Lower lobe of right lung (tissue), 2 donors: ENCODE measurements around the gene EIF2S3. TPM values are rescaled to one million over a fixed set of nuclear protein-coding genes. Genes with fewer than 3 reads are reported as not detected.
"Not testable (repeated sequence)": the region's sequence is repeated elsewhere in the genome, so short reads cannot be mapped to it uniquely, and the experiment has no call there.

Source experiments
- ATAC-seq, 2 donors: fragments of 200-7000 bp; cut with Tn5 transposase; one replicate each; pipeline ENCODE4 v1.9.1; 2020 to 2022; ENCODE audit warnings: mild to moderate bottlenecking in 2 of 2, moderate library complexity in 2 of 2
- DNase-seq: peaks from one replicate; pipeline ENCODE4 v3.0.0-alpha.2; 2020
- H3K27ac ChIP-seq: fragments of 200-600 bp; one replicate; pipeline ENCODE4 v1.8.0; 2022
- H3K27me3 ChIP-seq: fragments of 200-600 bp; one replicate; pipeline ENCODE4 v1.8.0; 2022; ENCODE audit warnings: low read depth
- H3K36me3 ChIP-seq: fragments of 200-600 bp; one replicate; pipeline ENCODE4 v1.8.0; 2022; ENCODE audit warnings: mild to moderate bottlenecking
- H3K4me1 ChIP-seq: fragments of 200-600 bp; one replicate; pipeline ENCODE4 v1.8.0; 2022
- H3K4me3 ChIP-seq: fragments of 200-600 bp; one replicate; pipeline ENCODE4 v1.8.0; 2022; ENCODE audit warnings: mild to moderate bottlenecking
- H3K9me3 ChIP-seq: fragments of 200-600 bp; one replicate; pipeline ENCODE4 v1.8.0; 2022
- CTCF ChIP-seq: fragments of 200-600 bp; IDR thresholded peaks from one replicate; pipeline ENCODE4 v1.8.0; 2022; ENCODE audit warnings: antibody characterized with exemption, mild to moderate bottlenecking
- intact Hi-C: fragments of 100-400 bp; cut with DNase I; formaldehyde crosslinking; loops from one replicate; pipeline ENCODE4 v1.11.0; 2022
- total RNA-seq: library from RNA; stranded (reverse); fragmentation: NEBNext Ultra II Directional; extraction: Animal tissue kit (Norgen Biotek cat#: 25700); gene quantifications from one replicate; pipeline ENCODE4 v1.2.1, GENCODE V29; 2021
- donor health status: DM: no; HTN: yes; CAD: no; lungs with severe emphysema.

Gene EIF2S3
- total RNA-seq, 1 donor from 2014 or later: 174 TPM

- DNase-seq (no peak), ATAC-seq (no peak)
- Histone ChIP-seq H3K27me3 (no peaks in the 10 kb centered on the region), H3K36me3 (no peaks in the 10 kb centered on the region), H3K27ac (no peak overlapping the region), H3K4me1 (no peaks in the 10 kb centered on the region), H3K9me3 (no peaks in the 10 kb centered on the region), H3K4me3 (no peak overlapping the region)
- no peak for TF ChIP-seq CTCF
- intact Hi-C loops: no loop called here
Measured at GRCh38 chrX:24027985-24028384, 26.8 kb upstream of the EIF2S3 start.

- intact Hi-C loops: no loop called here
- Histone ChIP-seq H3K9me3 (no peaks in the 10 kb centered on the region), H3K27ac (no peak overlapping the region), H3K27me3 (no peaks in the 10 kb centered on the region), H3K36me3 (no peaks in the 10 kb centered on the region), H3K4me3 (no peak overlapping the region), H3K4me1 (no peaks in the 10 kb centered on the region)
- no peak for TF ChIP-seq CTCF
- ATAC-seq: no peak
- no peak for DNase-seq
Measured at GRCh38 chrX:24030597-24030996, 24.2 kb upstream of the EIF2S3 start.

GRCh38 chrX:24034485-24034884, 20.3 kb upstream of the EIF2S3 start:
- DNase-seq (no peak), ATAC-seq (no peak)
- H3K36me3 ChIP-seq: no peaks in the 10 kb centered on the region
- no peak for TF ChIP-seq CTCF
- no peaks in the 10 kb centered on the region for H3K27me3 ChIP-seq
- no peak overlapping the region for H3K27ac ChIP-seq
- H3K4me3 ChIP-seq: no peak overlapping the region
- H3K4me1 ChIP-seq: no peaks in the 10 kb centered on the region
- H3K9me3 ChIP-seq: no peaks in the 10 kb centered on the region
- intact Hi-C loops: no loop called here

- Histone ChIP-seq H3K27me3 (no peaks in the 10 kb centered on the region), H3K36me3 (no peaks in the 10 kb centered on the region), H3K9me3 (no peaks in the 10 kb centered on the region), H3K4me1 (no peaks in the 10 kb centered on the region), H3K4me3 (no peak overlapping the region), H3K27ac (no peak overlapping the region)
- intact Hi-C loops: no loop called here
- DNase-seq: no peak
- no peak for ATAC-seq
- no peak for TF ChIP-seq CTCF
Measured at GRCh38 chrX:24037729-24038128, 17.0 kb upstream of the EIF2S3 start.

- H3K4me3 ChIP-seq, H3K27ac ChIP-seq, ATAC-seq, H3K9me3 ChIP-seq, H3K27me3 ChIP-seq, H3K36me3 ChIP-seq, DNase-seq, H3K4me1 ChIP-seq, intact Hi-C loops: not testable (repeated sequence)
Measured at GRCh38 chrX:24046060-24046459, 8.7 kb upstream of the EIF2S3 start.

GRCh38 chrX:24049643-24050042, 5.1 kb upstream of the EIF2S3 start:
- H3K36me3 ChIP-seq, ATAC-seq, H3K4me1 ChIP-seq, H3K27me3 ChIP-seq, H3K27ac ChIP-seq, intact Hi-C loops, H3K4me3 ChIP-seq, H3K9me3 ChIP-seq, DNase-seq: not testable (repeated sequence)

- DNase-seq, ATAC-seq, H3K27ac ChIP-seq, H3K4me3 ChIP-seq, H3K4me1 ChIP-seq, intact Hi-C loops, H3K9me3 ChIP-seq, H3K27me3 ChIP-seq, H3K36me3 ChIP-seq: not testable (repeated sequence)
Measured at GRCh38 chrX:24050522-24051318, 4.0 kb upstream of the EIF2S3 start.
